GM12891 (cell line): ENCODE data around the gene RHEBL1.

ENCODE experiments used
- DNase-seq: peaks from one replicate; pipeline ENCODE4 v3.0.0; 2011; ENCODE audit warnings: low spot score; ENCODE audit not compliant: insufficient read length
- FAIRE-seq: peaks from 2 replicates; lab custom pipeline; 2011; peaks lifted over from hg19 to GRCh38; lab: Jason Lieb, UNC
- PAX5 ChIP-seq: IDR thresholded peaks from 2 replicates; pipeline ENCODE4 v1.6.1; 2011; ENCODE audit warnings: low read length, moderate library complexity, mild to moderate bottlenecking; ENCODE audit not compliant: insufficient read depth, severe bottlenecking
- POLR2A ChIP-seq: IDR thresholded peaks from 2 replicates; pipeline ENCODE4 v1.6.1; 2011; ENCODE audit warnings: low read depth, low read length, control low read depth
- POLR2AphosphoS5 ChIP-seq: IDR thresholded peaks from 2 replicates; pipeline ENCODE4 v1.6.1; 2011; ENCODE audit warnings: low read depth, low read length, control low read depth
- POU2F2 ChIP-seq: IDR thresholded peaks from 2 replicates; pipeline ENCODE4 v1.6.1; 2011; ENCODE audit warnings: low read depth, mild to moderate bottlenecking, control low read depth, low read length, moderate library complexity
- SPI1 ChIP-seq: IDR thresholded peaks from 2 replicates; pipeline ENCODE4 v1.6.1; 2011; ENCODE audit warnings: low read depth, low read length, control low read depth
- TAF1 ChIP-seq: IDR thresholded peaks from 2 replicates; pipeline ENCODE4 v1.6.1; 2011; ENCODE audit warnings: low read depth, low read length, control low read depth

RHEBL1 gene

DNA sequence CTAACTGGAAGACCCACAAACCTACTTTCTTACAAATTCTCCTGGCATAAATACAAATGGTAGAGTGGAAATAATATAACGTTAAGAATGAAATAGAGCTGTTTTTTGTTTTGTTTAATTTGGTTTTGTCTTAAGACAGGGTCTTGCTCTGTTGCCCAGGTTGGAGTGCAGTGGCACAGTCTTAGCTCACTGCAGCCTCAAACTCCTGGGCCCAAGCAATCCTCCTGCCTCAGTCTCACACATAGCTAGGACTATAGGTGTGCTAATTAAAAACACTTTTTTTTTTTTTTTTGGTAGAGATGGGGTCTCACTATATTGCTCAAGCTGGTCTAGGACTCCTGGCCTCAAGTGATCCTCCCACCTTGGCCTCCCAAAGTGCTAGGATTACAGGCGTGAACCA lies 28.9 kb upstream of the RHEBL1 start:
- no peak for TF ChIP-seq TAF1
- DNase-seq (no peak), FAIRE-seq (no peak)

DNA sequence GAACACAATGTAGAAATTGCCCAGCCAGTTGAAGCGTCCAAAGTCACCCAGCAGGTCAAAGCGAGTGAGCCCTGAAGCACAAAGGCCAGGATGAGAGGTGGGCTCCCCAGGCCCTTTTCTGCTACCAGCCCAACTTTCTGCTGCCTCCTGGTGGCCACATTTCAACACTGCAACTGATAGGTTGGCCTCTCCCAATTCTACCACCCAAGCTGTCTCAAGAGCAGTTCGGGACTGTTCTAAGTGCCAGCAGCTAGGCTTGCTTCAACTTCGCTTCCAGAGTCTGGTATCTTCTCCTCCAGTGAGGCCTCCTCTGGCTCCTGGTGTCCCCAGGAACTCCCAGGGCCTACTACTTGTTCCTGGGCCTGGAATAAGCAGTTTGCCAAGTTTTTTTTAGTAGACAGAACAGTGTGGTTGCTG lies 28.3 kb upstream of the RHEBL1 start:
- TF ChIP-seq POU2F2 (no peak), POLR2AphosphoS5 (no peak), SPI1 (no peak), TAF1 (no peak), PAX5 (no peak), POLR2A (no peak)

DNA sequence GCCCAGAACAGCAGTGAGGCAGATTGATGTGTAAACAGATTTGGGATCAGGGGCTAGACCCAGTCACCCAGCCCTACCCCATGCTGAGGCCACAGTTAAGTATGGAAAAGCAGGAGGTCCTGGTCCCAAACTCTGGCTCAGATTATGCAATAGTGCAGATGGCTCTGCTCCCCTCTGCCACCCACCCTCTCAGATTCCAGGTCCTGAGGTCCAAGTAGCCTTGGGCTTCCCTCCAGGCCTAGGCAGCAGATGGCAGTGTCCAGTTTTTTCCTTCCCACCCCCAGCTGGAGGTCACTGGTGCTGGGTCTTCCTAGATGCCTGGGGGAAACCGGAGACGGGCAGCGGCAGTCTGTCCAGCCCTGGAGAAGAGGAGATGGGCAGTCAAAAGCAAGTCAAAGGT lies 27.6 kb upstream of the RHEBL1 start:
- FAIRE-seq: no peak
- TF ChIP-seq POLR2A: no peak
- no peak for TF ChIP-seq PAX5
- no peak for TF ChIP-seq POU2F2
- no peak for TF ChIP-seq SPI1
- no peak for DNase-seq

More for the DNA sequence above, 28.3 kb upstream of the RHEBL1 start:
- DNase-seq (no peak), FAIRE-seq (peak; percentile 90)

GRCh38 chr12:49094975-49095365 lies 25.2 kb upstream of the RHEBL1 start:
- DNase-seq: no peak
- no peak for FAIRE-seq
- TF ChIP-seq POLR2A: no peak
- no peak for TF ChIP-seq TAF1
- no peak for TF ChIP-seq POLR2AphosphoS5
- no peak for TF ChIP-seq SPI1
- no peak for TF ChIP-seq PAX5
- no peak for TF ChIP-seq POU2F2

- no peak for TF ChIP-seq POU2F2
- TF ChIP-seq POLR2A: no peak; the same call in 1 of the 2 replicates
- TF ChIP-seq PAX5: no peak
- TF ChIP-seq SPI1: no peak
- no peak for TF ChIP-seq POLR2AphosphoS5
- no peak for TF ChIP-seq TAF1
- DNase-seq (no peak), FAIRE-seq (no peak)
These were observed 24.6 kb upstream of the RHEBL1 start, which contains the start of gene DHH for GRCh38 chr12:49094160-49094974. Gene DHH, minus strand, starts transcription at chr12:49094801. Its CDS starts 289 bp downstream, at chr12:49094512.

DNA sequence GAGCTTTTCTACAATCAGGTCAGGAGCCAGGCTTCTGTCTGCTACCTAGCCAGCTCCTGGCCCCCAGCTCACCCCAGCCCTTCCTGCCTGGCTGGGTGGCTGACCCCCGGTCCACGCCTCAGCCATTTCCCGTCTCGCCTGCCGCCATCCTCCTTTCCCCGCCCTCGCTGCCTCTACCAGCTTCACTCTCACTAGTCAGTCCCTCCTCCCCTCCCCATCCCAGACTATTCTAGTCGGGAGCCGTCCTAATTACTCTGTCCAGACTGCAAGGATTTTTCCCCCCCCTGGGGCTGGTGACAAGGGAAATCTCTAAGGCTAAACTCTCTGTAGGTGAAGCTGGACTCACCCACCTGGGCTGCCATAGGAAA lies 24.0 kb upstream of the RHEBL1 start:
- TF ChIP-seq POLR2AphosphoS5: no peak
- FAIRE-seq: no peak
- no peak for DNase-seq

GRCh38 chr12:49092816-49093406 lies 23.1 kb upstream of the RHEBL1 start:
- TF ChIP-seq POLR2AphosphoS5 (no peak), SPI1 (no peak), PAX5 (no peak), POLR2A (no peak), TAF1 (no peak), POU2F2 (no peak)
- DNase-seq (no peak), FAIRE-seq (no peak)

- DNase-seq: no peak
- FAIRE-seq: no peak
- TF ChIP-seq TAF1 (no peak), POLR2A (no peak)
These were observed 22.5 kb upstream of the RHEBL1 start for GRCh38 chr12:49092086-49092815.

DNA sequence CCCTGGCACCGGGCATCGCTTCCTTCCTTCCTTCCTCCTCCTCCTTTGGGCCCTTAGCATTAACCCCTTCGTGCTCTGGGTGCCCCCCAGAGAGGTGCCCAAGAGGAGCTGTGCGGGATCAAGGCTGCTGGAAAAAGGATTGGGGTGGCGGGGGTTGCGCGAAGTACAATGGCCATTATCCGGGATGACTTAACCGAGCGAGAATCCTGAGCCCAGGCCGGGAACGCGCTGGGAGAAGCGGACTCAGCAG lies 22.0 kb upstream of the RHEBL1 start:
- no peak for FAIRE-seq
- DNase-seq: no peak
- no peak for TF ChIP-seq TAF1
- TF ChIP-seq PAX5: no peak
- no peak for TF ChIP-seq POLR2A
- no peak for TF ChIP-seq POU2F2
- TF ChIP-seq POLR2AphosphoS5: no peak
- TF ChIP-seq SPI1: no peak

DNA sequence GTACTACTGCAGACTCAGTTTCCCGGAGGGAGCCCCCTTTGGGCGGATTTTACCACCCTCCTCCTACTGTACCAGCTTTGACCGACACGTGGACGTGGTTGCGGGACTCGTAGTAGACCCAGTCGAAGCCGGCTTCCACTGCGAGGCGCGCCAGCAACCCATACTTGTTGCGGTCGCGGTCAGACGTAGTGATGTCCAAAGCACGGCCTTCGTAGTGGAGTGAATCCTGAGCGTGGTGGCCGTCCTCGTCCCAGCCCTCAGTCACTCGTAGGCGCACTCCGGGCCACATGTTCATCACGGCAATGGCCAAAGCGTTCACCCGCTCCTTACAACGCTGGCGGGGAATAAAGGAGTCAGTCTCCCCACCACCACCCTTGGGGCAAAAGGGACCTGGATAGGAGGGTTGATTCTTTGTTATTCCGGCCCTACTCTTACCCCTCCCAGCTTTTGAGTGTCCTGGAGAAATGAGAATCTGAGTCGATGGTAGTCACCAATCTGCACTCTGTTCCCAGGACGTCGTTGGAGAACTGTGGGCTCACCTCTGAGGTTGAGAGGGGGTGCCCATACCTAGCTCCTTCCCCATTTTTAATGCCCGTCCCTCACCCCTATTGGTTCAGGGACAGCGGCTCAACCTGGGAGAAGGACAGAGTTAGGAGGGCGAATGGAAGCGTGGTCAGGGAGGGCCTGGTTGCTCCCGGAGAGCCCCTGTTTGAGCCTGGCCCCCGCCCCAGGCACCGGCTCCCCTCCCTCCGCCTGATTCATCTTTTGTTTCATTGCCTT lies 21.5 kb upstream of the RHEBL1 start:
- FAIRE-seq: no peak
- TF ChIP-seq POLR2A (no peak), POLR2AphosphoS5 (no peak), SPI1 (no peak), TAF1 (no peak), POU2F2 (no peak), PAX5 (no peak)
- no peak for DNase-seq
